ENCODE results near the gene SLC19A2.

DNA sequence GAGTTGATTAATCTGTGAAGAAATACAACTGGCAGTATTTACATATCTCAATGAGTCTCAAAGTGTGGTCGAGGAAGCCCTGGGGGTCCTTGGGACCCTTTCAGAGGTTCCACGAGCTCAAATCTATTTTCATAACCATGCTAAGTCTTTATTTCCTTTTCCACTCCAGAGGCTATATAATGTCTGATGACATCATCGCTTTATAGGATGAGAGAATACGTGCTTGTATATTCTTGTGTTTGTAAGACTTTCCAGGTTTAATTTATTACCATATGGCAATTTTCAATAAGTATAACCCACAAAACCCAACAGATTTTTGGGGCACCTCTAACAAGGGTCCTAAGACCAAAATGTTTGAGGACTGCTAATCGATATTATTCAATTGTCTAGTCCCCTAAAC lies 1.4 kb upstream of the SLC19A2 start:
- TF ChIP-seq, protein P1, sequence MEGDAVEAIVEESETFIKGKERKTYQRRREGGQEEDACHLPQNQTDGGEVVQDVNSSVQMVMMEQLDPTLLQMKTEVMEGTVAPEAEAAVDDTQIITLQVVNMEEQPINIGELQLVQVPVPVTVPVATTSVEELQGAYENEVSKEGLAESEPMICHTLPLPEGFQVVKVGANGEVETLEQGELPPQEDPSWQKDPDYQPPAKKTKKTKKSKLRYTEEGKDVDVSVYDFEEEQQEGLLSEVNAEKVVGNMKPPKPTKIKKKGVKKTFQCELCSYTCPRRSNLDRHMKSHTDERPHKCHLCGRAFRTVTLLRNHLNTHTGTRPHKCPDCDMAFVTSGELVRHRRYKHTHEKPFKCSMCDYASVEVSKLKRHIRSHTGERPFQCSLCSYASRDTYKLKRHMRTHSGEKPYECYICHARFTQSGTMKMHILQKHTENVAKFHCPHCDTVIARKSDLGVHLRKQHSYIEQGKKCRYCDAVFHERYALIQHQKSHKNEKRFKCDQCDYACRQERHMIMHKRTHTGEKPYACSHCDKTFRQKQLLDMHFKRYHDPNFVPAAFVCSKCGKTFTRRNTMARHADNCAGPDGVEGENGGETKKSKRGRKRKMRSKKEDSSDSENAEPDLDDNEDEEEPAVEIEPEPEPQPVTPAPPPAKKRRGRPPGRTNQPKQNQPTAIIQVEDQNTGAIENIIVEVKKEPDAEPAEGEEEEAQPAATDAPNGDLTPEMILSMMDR (conservative IDR thresholded peaks at IDR 0.05; ENCODE audit: low read depth, low read length) = no peak
- TF ChIP-seq EZH2 (IDR thresholded peaks at IDR 0.05; ENCODE audit: borderline replicate concordance, low read depth, low read length, poor library complexity, severe bottlenecking) = no peak

Data from A673 (cell line).